GM21528 (cell line): Measurements from ENCODE around the gene ACSL3.

Source experiments
- ATAC-seq: cut with Tn5 transposase; IDR thresholded peaks from one replicate; pipeline ENCODE4 v1.9.1; 2021; ENCODE audit warnings: mild to moderate bottlenecking, moderate library complexity; ENCODE audit not compliant: unreplicated experiment, low FRiP score

The ACSL3 gene

DNA sequence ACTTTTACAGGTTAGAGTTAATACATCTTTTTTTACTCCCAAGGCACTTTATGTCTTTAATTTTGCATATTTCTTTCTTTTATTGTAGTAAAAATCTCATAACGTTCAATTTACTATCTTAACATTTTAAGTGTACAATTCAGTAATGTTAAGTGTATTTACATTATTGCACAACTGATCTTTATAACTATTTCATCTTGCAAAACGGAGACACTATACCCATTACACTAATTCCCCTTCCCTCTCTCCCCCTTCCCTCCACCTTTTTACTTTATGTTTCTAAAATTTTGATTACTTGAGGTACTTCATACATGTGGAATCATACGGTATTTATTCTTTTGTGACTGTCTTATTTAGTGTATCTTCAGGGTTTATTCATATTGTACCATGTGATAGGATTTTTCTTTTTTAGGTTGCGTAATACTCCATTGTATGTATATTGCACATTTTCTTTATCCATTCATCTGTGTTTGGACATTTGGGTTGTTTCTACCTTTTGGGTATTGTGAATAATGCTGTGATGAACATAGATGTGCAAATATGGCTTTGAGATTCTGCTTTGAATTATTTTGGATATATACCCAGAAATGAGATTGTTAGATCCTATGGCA lies 75.0 kb downstream of the ACSL3 start:
- no peak for ATAC-seq

DNA sequence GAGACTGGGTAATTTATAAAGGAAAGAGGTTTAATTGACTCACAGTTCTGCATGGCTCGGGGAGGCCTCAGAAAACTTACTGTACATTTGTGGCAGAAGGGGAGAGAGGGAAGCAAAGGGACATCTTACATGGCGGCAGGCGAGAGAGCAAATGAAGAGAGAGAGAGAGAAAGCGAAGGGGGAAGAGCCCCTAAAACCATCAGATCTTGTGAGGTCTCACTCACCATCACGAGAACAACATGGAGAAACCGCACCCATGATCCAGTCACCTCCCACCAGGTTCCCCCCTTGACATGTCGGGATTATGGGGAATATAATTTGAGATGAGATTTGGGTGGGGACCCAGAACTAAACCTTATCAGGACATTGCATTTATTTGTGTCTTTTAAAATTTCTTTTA lies 75.9 kb downstream of the ACSL3 start:
- ATAC-seq = no peak

DNA sequence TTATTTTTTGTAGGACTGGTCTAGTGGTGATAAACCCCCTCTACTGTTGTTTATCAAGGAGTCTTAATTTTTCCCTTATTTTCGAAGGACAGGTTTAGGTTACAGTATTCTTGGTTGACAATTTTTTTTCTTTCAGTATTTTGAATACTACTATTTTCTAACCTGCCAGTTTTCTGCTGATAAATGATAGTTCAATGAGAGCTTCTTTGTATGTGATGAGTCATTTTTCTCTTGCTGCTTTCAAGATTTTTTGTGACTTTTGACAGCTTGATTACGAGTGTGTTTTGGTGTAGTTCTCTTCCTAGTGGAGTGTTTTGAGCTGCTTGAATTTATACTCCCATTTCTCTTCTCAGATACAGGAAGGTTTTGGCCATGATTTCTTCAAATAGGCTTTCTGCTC lies 77.5 kb downstream of the ACSL3 start:
- no peak for ATAC-seq

DNA sequence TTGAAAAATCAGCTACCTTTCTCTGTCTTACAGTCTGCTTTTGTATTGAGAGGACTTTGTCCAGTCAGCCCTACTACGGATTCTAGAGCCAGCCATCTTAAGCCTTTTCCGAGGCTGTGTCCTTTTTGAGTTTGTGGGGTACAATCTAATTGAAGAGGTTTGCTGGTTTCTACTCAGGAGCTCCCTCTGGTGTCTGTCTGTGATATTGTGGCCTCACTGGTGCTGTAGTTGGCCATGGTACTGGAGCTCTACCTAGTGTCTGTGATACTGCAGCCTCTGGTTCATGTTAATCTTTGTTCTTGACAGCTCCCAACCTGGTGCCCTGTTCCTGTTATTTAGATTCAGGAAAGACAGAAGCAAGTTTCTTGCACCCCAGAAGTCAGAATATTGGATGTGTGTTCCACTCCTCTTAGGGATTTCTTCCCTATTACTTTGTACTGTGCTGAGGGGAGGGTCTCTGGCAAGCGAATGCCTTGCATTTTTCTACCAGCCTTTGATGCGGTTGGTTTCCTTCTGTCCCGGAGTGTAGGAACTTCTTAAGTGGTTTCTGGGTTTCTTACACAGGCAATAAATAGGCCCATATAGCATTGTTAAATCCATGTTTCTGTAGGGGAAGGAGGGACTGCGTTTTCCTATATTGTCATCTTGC lies 78.5 kb downstream of the ACSL3 start:
- no peak for ATAC-seq

DNA sequence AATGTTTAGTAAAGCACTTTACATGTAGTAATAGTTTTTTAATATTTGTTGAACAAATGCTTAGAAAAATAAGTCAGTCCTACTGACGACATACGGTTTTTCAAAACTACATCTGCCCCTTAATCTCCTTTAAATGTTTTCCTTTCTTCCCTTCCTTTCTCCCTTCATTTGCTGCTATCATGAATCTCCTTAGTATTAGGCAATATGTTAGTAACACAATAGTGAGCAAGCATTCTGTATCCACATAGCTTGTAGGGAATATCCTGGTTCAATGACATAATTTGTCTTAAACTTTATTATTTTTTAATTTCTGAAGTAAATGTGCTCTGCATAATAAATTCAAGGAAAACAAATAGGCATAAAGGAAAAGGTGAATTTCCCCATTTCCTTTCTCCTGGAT lies 79.1 kb downstream of the ACSL3 start:
- ATAC-seq = no peak

DNA sequence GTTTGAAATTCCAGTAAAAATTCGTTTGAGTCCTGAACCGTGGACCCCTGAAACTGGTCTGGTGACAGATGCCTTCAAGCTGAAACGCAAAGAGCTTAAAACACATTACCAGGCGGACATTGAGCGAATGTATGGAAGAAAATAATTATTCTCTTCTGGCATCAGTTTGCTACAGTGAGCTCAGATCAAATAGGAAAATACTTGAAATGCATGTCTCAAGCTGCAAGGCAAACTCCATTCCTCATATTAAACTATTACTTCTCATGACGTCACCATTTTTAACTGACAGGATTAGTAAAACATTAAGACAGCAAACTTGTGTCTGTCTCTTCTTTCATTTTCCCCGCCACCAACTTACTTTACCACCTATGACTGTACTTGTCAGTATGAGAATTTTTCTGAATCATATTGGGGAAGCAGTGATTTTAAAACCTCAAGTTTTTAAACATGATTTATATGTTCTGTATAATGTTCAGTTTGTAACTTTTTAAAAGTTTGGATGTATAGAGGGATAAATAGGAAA lies 80.7 kb downstream of the ACSL3 start:
- no peak for ATAC-seq

GRCh38 chr2:222942561-222942960 lies 81.7 kb downstream of the ACSL3 start:
- no peak for ATAC-seq

GRCh38 chr2:222942977-222943376 lies 82.1 kb downstream of the ACSL3 start:
- no peak for ATAC-seq

GRCh38 chr2:222943820-222944219 lies 83.0 kb downstream of the ACSL3 start:
- peak; percentile 81 for ATAC-seq

DNA sequence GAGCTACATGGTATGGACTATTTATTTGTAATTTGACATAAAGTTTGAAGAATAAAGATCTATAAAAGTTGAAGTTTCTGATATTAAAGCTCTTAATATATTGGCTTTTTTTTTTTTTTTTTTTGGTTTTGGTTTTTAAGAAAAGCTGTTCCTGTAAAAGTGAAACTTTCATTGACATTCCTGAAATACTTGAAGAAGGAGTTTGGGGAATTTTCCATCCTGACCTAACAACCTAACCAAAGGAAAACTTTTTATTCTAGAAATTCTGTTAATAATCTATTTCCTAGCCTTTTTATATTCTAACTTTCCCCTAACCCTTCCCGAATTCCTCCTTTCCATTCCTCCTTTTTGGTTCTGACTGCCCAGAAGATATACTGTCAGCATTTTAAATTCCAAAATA lies 83.7 kb downstream of the ACSL3 start:
- no peak for ATAC-seq

- ATAC-seq = no peak
These were observed 84.3 kb downstream of the ACSL3 start for GRCh38 chr2:222944971-222945740.

- ATAC-seq = no peak
These were observed 85.1 kb downstream of the ACSL3 start for GRCh38 chr2:222945887-222946286.

DNA sequence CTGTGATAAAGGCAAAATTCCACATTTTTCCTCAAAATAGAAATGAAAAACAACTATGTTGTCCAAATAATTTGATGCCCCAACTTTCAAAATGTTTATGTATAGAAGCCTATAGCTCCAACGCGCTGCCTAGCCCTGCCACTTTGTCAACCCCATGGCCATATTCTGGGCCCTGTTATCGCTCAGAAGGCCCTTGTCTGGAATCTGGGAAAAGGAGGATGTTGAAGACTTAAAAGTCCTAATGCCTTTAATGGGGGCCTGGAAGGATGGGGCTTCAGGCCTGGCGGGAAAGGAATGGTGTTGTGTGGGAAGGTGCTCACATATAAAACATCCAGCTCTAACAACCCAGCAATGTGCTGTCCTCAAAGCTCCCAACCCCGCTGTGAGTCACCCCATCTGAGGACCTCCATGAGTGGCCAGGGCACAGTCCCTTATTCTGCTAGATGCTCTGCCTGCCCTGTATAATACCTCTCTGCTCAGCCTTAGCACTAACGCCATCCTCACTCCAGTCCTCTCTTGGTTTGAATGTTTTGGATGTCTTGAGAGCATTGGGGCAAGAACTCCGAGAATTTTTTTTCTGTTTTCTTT lies 86.0 kb downstream of the ACSL3 start:
- no peak for ATAC-seq

DNA sequence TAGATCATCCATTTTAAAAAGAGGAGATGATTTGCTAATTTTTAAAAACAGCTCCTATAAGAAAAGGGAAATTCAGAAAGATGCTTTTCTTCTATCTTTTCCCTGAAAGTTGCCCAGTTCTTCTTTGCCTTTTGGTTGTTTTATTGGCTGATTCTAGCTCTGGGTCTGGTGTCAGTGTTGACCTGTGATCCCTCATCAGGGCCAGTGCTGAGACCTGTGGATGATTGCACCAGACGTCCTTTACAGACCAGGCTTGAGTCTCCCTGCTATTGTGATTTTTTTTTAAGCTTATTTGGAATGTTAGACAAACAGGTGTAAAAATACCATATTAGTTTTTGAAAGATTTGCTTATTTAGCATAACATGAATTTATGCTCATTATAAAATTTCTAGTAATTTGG lies 88.2 kb downstream of the ACSL3 start:
- ATAC-seq = no peak

DNA sequence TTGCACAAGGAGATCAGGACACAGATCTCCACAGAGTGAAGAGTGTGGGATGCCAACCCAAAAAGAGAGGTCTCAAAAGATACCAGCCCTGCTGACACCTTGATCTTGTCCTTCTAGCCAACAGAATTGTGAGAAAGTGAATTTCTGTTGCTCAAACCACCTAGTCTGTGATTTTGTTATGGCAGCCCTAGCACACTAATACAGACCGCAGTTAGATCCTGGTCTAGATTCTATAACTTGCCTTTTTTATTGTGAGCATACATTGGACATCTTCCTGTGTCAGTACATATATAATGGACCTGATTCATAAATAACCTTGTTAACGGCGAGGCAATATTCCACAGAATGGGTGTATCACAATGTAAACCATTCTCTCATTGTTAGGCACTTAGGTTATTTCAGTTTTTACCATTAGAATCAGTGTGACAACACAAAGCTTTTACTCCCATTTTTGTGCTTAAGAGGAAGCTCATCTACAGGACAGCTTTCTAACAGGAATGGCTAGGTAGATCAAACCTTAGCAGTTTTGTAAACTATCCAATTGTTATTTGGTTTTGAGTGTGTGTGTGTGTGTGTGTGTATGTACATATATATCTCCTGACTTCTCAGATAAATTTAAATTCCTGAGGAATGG lies 89.0 kb downstream of the ACSL3 start:
- ATAC-seq = no peak

GRCh38 chr2:222950638-222951285 lies 89.9 kb downstream of the ACSL3 start:
- no peak for ATAC-seq

GRCh38 chr2:222952204-222952603 lies 91.4 kb downstream of the ACSL3 start:
- no peak for ATAC-seq

DNA sequence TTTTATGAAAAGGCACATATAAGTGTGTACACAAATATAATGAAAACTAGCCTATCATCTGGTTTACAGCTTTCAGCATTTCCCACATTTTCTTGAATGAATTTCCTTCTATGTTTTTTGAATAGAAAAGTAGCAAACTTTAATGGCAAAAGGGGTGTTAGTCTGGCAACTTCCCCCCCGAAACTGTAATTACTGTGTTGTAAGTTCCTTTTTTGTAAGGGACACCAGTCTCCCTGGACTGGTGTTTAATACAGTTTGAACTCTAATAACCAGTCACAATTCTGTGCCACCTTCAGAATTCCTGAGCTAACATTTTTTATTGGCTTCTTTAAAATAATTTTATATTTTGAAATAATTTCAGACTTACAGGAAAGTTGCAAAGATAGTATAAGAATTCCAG lies 94.2 kb downstream of the ACSL3 start:
- ATAC-seq = no peak

GRCh38 chr2:222959358-222959757 lies 98.5 kb downstream of the ACSL3 start:
- ATAC-seq = no peak

GRCh38 chr2:222960126-222960525 lies 99.3 kb downstream of the ACSL3 start:
- ATAC-seq = no peak
